SK-N-SH (cell line): ENCODE results near the gene ACLY. TPM values are rescaled to one million over a fixed set of nuclear protein-coding genes. Genes with fewer than 3 reads are reported as not detected.

ENCODE experiments used
- CTCF ChIA-PET: fragments of 300-600, 350-600 bp; formaldehyde crosslinking; extraction: SDS; loops from one replicate; lab custom pipeline; 2021; lab: Yijun Ruan, JAX
- POLR2A ChIA-PET: fragments of 350-600 bp; sonication (Branson Sonifier 250); formaldehyde crosslinking; extraction: SDS; loops from one replicate; lab custom pipeline; 2020; ENCODE audit warnings: antibody characterized with exemption, inconsistent platforms; lab: Yijun Ruan, JAX
- DNase-seq: peaks from one replicate; pipeline ENCODE4 v3.0.0; 2012
- H2AFZ ChIP-seq: fragments of 200-600 bp; sonication (generic); 2 replicates; pipeline ENCODE4 v1.8.1; 2016; ENCODE audit warnings: antibody characterized with exemption, mild to moderate bottlenecking, low read depth
- H3F3A ChIP-seq: fragments of 200-600 bp; sonication (generic); replicated peaks from 2 replicates; pipeline ENCODE3; 2016; ENCODE audit warnings: antibody characterized with exemption, mild to moderate bottlenecking; ENCODE audit not compliant: insufficient read depth
- H3K27ac ChIP-seq, 2 experiments: fragments of 200-500 bp in 1 of 2; fragments of 200-600 bp in 1 of 2; sonication (Bioruptor generic) in 1 of 2; sonication (generic), shearing (Covaris generic) in 1 of 2; 2 replicates each; pipeline versions ENCODE4 v1.5.1 to v1.6.1; 2014 to 2016; ENCODE audit warnings: low read depth in 2 of 2, inconsistent platforms in 1 of 2, low read length in 1 of 2, mild to moderate bottlenecking in 1 of 2, mixed read lengths in 1 of 2
- H3K27me3 ChIP-seq: fragments of 200-600 bp; sonication (generic), shearing (Covaris generic); 2 replicates; pipeline ENCODE4 v1.6.1; 2016; ENCODE audit warnings: mixed run types; ENCODE audit not compliant: insufficient read depth
- H3K36me3 ChIP-seq, 2 experiments: fragments of 200-500 bp in 1 of 2; fragments of 200-600 bp in 1 of 2; sonication (Bioruptor generic) in 1 of 2; sonication (generic) in 1 of 2; replicated peaks in 1 of 2; 2 replicates each; pipeline versions ENCODE3 to v1.5.1; 2014 to 2016; ENCODE audit warnings: low read length in 1 of 2, mild to moderate bottlenecking in 1 of 2; ENCODE audit not compliant: insufficient read depth in 2 of 2, control insufficient read depth in 1 of 2
- H3K4me1 ChIP-seq, 2 experiments: fragments of 200-500 bp in 1 of 2; fragments of 200-600 bp in 1 of 2; sonication (Bioruptor generic) in 1 of 2; sonication (generic), shearing (Covaris generic) in 1 of 2; 2 replicates each; pipeline versions ENCODE4 v1.5.1 to v1.6.1; 2014 to 2016; ENCODE audit warnings: low read depth in 1 of 2, low read length in 1 of 2, mixed run types in 1 of 2; ENCODE audit not compliant: insufficient read depth in 2 of 2, control insufficient read depth in 1 of 2
- H3K4me2 ChIP-seq: fragments of 200-600 bp; sonication (generic), shearing (Covaris generic); 2 replicates; pipeline ENCODE4 v1.6.1; 2017; ENCODE audit warnings: mixed run types
- H3K4me3 ChIP-seq, 2 experiments: fragments of 200-500 bp in 1 of 2; fragments of 200-600 bp in 1 of 2; sonication (Bioruptor generic) in 1 of 2; sonication (generic), shearing (Covaris generic) in 1 of 2; 2 replicates each; pipeline versions ENCODE4 v1.5.1 to v1.8.1; 2014 to 2016; ENCODE audit warnings: low read depth in 2 of 2, inconsistent platforms in 1 of 2, low read length in 1 of 2, mild to moderate bottlenecking in 1 of 2, mixed read lengths in 1 of 2, moderate library complexity in 1 of 2
- H3K79me2 ChIP-seq: fragments of 200-600 bp; sonication (generic); 2 replicates; pipeline ENCODE4 v1.8.1; 2017; ENCODE audit warnings: mild to moderate bottlenecking; ENCODE audit not compliant: insufficient read depth
- H3K9ac ChIP-seq: fragments of 200-600 bp; sonication (generic); 2 replicates; pipeline ENCODE4 v1.6.1; 2017; ENCODE audit warnings: mixed run types
- H3K9me2 ChIP-seq: fragments of 200-600 bp; sonication (generic); 2 replicates; pipeline ENCODE4 v1.6.1; 2017; ENCODE audit warnings: mixed run types
- H3K9me3 ChIP-seq: fragments of 200-600 bp; sonication (generic); 2 replicates; pipeline ENCODE4 v1.6.1; 2017; ENCODE audit warnings: mixed run types, mild to moderate bottlenecking, moderate library complexity
- H4K20me1 ChIP-seq: fragments of 200-600 bp; sonication (generic); 2 replicates; pipeline ENCODE4 v1.6.1; 2017; ENCODE audit warnings: mild to moderate bottlenecking, mixed run types; ENCODE audit not compliant: insufficient read depth
- CTCF ChIP-seq: fragments of 200-600 bp; sonication (generic); IDR thresholded peaks from 2 replicates; pipeline ENCODE4 v1.6.1; 2017; ENCODE audit warnings: antibody characterized with exemption, mild to moderate bottlenecking, moderate library complexity
- ELF1 ChIP-seq: IDR thresholded peaks from 2 replicates; pipeline ENCODE4 v1.4.0; 2012
- EP300 ChIP-seq, 2 experiments: IDR thresholded peaks; 2 replicates each; pipeline versions ENCODE4 v1.4.0 to v1.6.1; 2012; ENCODE audit warnings: borderline replicate concordance in 1 of 2, low read depth in 1 of 2, low read length in 1 of 2
- FOXJ3 ChIP-seq: sonication (generic); formaldehyde crosslinking; IDR thresholded peaks from 2 replicates; pipeline ENCODE4 v1.5.1; 2020; ENCODE audit warnings: mild to moderate bottlenecking, missing genetic modification reagents
- GABPA ChIP-seq: IDR thresholded peaks from 2 replicates; pipeline ENCODE4 v1.4.0; 2012; ENCODE audit warnings: low read depth, mild to moderate bottlenecking
- GATA2 ChIP-seq: sonication (generic); formaldehyde crosslinking; IDR thresholded peaks from 2 replicates; pipeline ENCODE4 v1.5.0; 2020; ENCODE audit warnings: mild to moderate bottlenecking, missing genetic modification reagents
- IRF3 ChIP-seq: fragments of 150-350 bp; IDR thresholded peaks from 2 replicates; pipeline ENCODE4 v1.6.1; 2016; ENCODE audit warnings: mild to moderate bottlenecking, low read depth, low read length
- JUND ChIP-seq: IDR thresholded peaks from 2 replicates; pipeline ENCODE4 v1.4.0; 2012
- MEF2A ChIP-seq: IDR thresholded peaks from 2 replicates; pipeline ENCODE4 v1.4.0; 2012; ENCODE audit warnings: low read depth, borderline replicate concordance
- MXI1 ChIP-seq: IDR thresholded peaks from 2 replicates; pipeline ENCODE4 v1.6.1; 2012; ENCODE audit warnings: mild to moderate bottlenecking, low read depth, low read length, improper control_type of control experiment
- NRF1 ChIP-seq: IDR thresholded peaks from 2 replicates; pipeline ENCODE4 v1.6.1; 2012; ENCODE audit warnings: low read depth, mild to moderate bottlenecking, low read length
- PBX3 ChIP-seq: IDR thresholded peaks from 2 replicates; pipeline ENCODE4; 2012
- RAD21 ChIP-seq: IDR thresholded peaks from 2 replicates; pipeline ENCODE4 v1.6.1; 2012; ENCODE audit warnings: mild to moderate bottlenecking, low read length
- RCOR1 ChIP-seq: fragments of 150-350 bp; IDR thresholded peaks from 2 replicates; pipeline ENCODE4 v1.6.1; 2017; ENCODE audit warnings: antibody characterized with exemption, low read length
- REST ChIP-seq: IDR thresholded peaks from 2 replicates; pipeline ENCODE4 v1.6.1; 2012; ENCODE audit warnings: mild to moderate bottlenecking, low read depth, low read length, moderate library complexity
- RFX5 ChIP-seq: IDR thresholded peaks from 2 replicates; pipeline ENCODE4 v1.6.1; 2012; ENCODE audit warnings: mild to moderate bottlenecking, improper control_type of control experiment, low read length
- RXRA ChIP-seq: IDR thresholded peaks from 2 replicates; pipeline ENCODE4 v1.4.0; 2012; ENCODE audit warnings: low read depth, mild to moderate bottlenecking, borderline replicate concordance
- TCF12 ChIP-seq: IDR thresholded peaks from 2 replicates; pipeline ENCODE4 v1.4.0; 2012
- WGBS: methylation state at CpG from one replicate; pipeline ENCODE4 v1.1.6; 2017; ENCODE audit warnings: low lambda C conversion rate; 5-methylcytosine and 5-hydroxymethylcytosine counted together
- polyA plus RNA-seq, 3 experiments: library from polyadenylated mRNA; depleted of rRNA; stranded (reverse); fragments of >200 nt; gene quantifications; 2 replicates each; pipeline ENCODE4 v1.2.3, GENCODE V29; 2012
- TF ChIP-seq, protein P1 (sequence below): IDR thresholded peaks from 2 replicates; pipeline ENCODE4 v1.4.0; 2012; ENCODE audit warnings: low read depth
- TF ChIP-seq, protein P2 (sequence below): fragments of 150-350 bp; IDR thresholded peaks from 2 replicates; pipeline ENCODE4 v1.6.1; 2017; ENCODE audit warnings: antibody characterized with exemption, low read length, low read depth, borderline replicate concordance

Gene ACLY
- polyA plus RNA-seq, 1 of the 3 experiments (the other 2 are of a cell fraction) = 163 TPM

DNA sequence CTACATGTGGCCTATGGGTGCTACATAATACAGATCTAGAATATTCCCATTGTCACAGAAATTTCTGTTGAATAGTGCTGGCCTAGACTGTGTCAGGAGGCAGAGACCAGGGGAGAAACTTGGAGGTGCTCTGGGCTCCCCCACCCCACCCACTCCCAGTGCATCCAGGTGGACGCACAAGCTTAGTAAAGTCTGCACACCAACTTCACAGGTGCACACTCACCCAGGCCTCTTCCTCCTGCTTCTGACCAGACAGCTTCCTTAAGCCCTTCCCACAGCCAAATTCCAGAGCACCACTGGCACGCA lies 40.2 kb upstream of the ACLY start:
- CTCF ChIA-PET = interaction anchor here (0.5 to 7.1 kb wide), 47 partner anchors 10 to 354 kb away, joined by 3 to 67 read pairs (median 4); partner anchors contain the start of genes ACLY, DNAJC7, HAP1 and NKIRAS2
- WGBS = 95% methylated on average over 2 of the region's 2 CpGs
- Histone ChIP-seq H3K9me2 (no peaks in the 10 kb centered on the region), H3K4me1 (peaks cover 0 to 11% of the 10 kb centered on the region in 2 experiments; a peak in 1 of 4 replicates), H3K4me2 (no peak overlapping the region), H3K4me3 (no peak overlapping the region), H3K36me3 (no peaks in the 10 kb centered on the region), H2AFZ (no peak overlapping the region), H3K9ac (no peak overlapping the region), H3K79me2 (no peaks in the 10 kb centered on the region), H4K20me1 (no peaks in the 10 kb centered on the region), H3K9me3 (no peaks in the 10 kb centered on the region), H3F3A (peaks cover 8% of the 10 kb centered on the region), H3K27me3 (no peaks in the 10 kb centered on the region), H3K27ac (no peak overlapping the region; a peak in 1 of 4 replicates)
- POLR2A ChIA-PET = interaction anchor here (1.2 to 1.7 kb wide), 5 partner anchors 20 to 94 kb away, joined by 3 to 5 read pairs (median 4); partner anchors contain the start of genes ACLY, KLHL11, NKIRAS2 and ODAD4
- TF ChIP-seq MXI1 = no peak
- DNase-seq = no peak

DNA sequence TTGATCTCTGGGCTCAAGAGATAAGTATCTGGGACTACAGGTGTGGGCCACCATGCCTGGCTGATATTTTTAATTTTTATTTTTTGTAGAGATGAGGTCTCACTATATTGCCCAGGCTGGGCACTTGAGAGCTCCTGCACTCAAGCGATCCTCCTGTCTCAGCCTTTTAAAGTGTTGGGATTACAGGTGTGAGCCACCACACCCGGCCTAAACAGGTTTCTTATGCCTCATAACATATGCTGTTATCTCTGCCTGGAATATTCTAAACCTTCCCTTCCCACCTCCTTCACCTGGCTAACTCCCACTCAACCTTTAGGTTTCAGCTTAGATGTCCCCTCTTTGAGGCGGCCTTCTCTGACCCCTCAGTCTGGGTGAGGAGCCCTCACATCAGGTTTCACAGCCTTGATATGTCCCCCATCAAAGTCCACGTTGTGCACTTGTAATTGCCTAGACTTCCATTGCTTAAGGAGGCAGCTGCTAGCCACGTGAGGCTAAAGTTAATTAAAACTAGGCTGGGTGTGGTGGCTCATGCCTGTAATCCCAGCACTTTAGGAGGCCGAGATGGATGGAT lies 39.2 kb upstream of the ACLY start:
- ChIA-PET CTCF (interaction anchor here (0.6 to 7.1 kb wide), 10 partner anchors 27 to 220 kb away, joined by 3 to 67 read pairs (median 3); partner anchors contain the start of genes DNAJC7, NKIRAS2 and ODAD4), POLR2A (no interaction called here)
- H4K20me1 ChIP-seq = no peaks in the 10 kb centered on the region
- H3K4me3 ChIP-seq = no peak overlapping the region
- no peaks in the 10 kb centered on the region for H3K9me2 ChIP-seq
- peaks cover 4% of the 10 kb centered on the region for H3F3A ChIP-seq
- H3K27ac ChIP-seq = no peak overlapping the region
- no peak overlapping the region for H3K9ac ChIP-seq
- H3K9me3 ChIP-seq = no peaks in the 10 kb centered on the region
- DNase-seq = no peak
- no peak overlapping the region for H2AFZ ChIP-seq
- no peak overlapping the region for H3K4me2 ChIP-seq
- no peaks in the 10 kb centered on the region for H3K27me3 ChIP-seq
- 90% methylated on average over 6 of the region's 6 CpGs for WGBS
- peaks cover 0 to 11% of the 10 kb centered on the region in 2 experiments; a peak in 1 of 4 replicates for H3K4me1 ChIP-seq
- H3K79me2 ChIP-seq = no peaks in the 10 kb centered on the region
- no peaks in the 10 kb centered on the region for H3K36me3 ChIP-seq
- no peak for TF ChIP-seq FOXJ3 (CRISPR knock-in tag)
- TF ChIP-seq RFX5 = no peak
- no peak for TF ChIP-seq MEF2A
- no peak for TF ChIP-seq JUND
- TF ChIP-seq ELF1 = no peak
- no peak for TF ChIP-seq IRF3
- TF ChIP-seq, protein P1, sequence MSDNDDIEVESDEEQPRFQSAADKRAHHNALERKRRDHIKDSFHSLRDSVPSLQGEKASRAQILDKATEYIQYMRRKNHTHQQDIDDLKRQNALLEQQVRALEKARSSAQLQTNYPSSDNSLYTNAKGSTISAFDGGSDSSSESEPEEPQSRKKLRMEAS = no peak
- TF ChIP-seq GATA2 (CRISPR knock-in tag) = no peak
- TF ChIP-seq RAD21 = no peak
- no peak for TF ChIP-seq EP300 (IDR thresholded peaks at IDR 0.05; ENCODE audit: borderline replicate concordance in 1 of 2, low read depth in 1 of 2, low read length in 1 of 2)
- TF ChIP-seq, protein P2, sequence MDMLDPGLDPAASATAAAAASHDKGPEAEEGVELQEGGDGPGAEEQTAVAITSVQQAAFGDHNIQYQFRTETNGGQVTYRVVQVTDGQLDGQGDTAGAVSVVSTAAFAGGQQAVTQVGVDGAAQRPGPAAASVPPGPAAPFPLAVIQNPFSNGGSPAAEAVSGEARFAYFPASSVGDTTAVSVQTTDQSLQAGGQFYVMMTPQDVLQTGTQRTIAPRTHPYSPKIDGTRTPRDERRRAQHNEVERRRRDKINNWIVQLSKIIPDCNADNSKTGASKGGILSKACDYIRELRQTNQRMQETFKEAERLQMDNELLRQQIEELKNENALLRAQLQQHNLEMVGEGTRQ = no peak
- no peak for TF ChIP-seq TCF12
- no peak for TF ChIP-seq REST
- TF ChIP-seq RCOR1 = no peak
- TF ChIP-seq RXRA = no peak
- TF ChIP-seq CTCF = no peak
- no peak for TF ChIP-seq PBX3
- TF ChIP-seq GABPA = no peak
- TF ChIP-seq NRF1 = no peak
